Measurements from ENCODE around the gene MYADML2. TPM values are rescaled to one million over a fixed set of nuclear protein-coding genes. Genes with fewer than 3 reads are reported as not detected.

Gene MYADML2
- total RNA-seq, 2 donors from 2014 or later: 0.50 TPM; not detected in 1

GRCh38 chr17:81930142-81931125, 16.6 kb downstream of the MYADML2 start:
- intact Hi-C loops (cut with DNase I): no loop called here
- DNase-seq (no peak), ATAC-seq (no peak)

DNA sequence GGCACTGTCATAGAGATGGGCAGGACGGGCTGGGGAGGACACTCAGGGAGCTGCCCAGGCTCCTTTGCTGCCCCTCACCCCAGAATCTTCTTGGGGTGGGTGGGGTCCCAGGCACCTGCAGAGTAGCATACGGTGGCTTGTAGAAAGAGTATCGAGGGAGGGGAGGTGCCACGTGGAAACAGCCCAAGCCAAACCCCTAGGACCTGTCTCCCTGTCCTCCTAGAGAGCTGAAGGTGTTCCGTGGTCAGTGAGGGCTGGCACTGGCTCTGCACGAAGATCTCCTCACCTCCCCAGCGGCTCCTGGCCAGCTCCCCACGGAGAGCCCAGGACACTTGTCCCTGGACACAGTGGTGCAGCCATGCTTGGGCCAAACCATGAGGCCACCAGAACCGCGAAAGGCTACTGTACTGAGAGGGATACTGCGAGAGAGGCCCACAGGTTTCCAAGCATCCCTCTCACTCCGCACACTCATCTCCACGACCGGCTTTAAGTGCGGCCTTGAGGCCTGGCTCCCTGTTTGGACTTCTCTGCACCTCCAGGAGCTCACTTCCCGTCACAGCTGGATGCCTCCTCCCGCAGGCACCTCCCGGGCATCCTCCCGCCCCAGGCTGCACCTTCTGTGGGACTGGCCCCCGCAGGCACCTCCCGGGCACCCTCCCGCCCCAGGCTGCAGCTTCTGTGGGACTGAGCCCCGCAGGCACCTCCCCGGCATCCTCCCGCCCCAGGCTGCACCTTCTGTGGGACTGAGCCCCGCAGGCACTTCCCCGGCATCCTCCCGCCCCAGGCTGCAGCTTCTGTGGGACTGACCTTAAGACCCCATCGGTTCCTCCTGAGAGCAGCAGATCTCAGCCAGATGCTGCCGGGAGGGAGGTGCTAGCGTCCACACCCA, 17.5 kb downstream of the MYADML2 start:
- DNase-seq: no peak
- ATAC-seq: no peak
- intact Hi-C loops (cut with DNase I): no loop called here

- ATAC-seq (no peak), DNase-seq (peak; percentile 20)
- intact Hi-C loops (cut with DNase I): no loop called here
Observed at GRCh38 chr17:81928544-81929252, 18.3 kb downstream of the MYADML2 start.

- peak; percentile 61 to 76 for ATAC-seq
- peak; percentile 93 for DNase-seq
- intact Hi-C loops (cut with DNase I): no loop called here
Observed at GRCh38 chr17:81927653-81928543, 19.1 kb downstream of the MYADML2 start, which contains the start of gene MAFG. MAFG (minus strand) TSS chr17:81927735; CDS start chr17:81923185, 4,550 bp downstream.

DNA sequence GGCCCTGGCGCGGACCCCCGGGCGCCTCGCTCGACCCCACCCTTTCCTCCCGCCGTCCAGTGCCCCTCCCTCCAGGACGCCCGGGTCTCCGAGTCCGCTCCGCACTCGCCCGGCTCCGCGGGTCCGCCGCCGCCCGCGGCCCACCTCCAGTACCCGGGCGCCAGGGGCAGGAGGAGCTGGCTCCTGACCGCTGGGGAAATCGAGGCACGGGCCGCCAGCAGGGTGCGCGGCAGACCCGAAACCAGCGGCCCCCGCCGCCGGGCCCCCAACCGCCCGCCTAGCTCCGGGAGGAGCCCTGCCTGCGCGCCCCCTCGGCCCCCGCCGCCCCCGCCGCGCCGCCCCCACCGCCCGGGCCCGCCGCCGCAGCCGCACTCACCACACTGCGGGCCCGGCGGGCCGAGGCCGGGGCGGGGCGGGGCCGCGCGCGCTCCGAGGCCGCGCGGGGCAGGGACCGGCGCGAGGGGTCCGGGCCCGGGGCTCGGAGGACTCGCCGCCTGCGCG, 19.8 kb downstream of the MYADML2 start:
- intact Hi-C loops (cut with DNase I): no loop called here
- ATAC-seq (peak; percentile 0 to 3), DNase-seq (no peak)

- ATAC-seq (peak; percentile 51 to 58), DNase-seq (peak; percentile 87)
- intact Hi-C loops (cut with DNase I): no loop called here
Observed at GRCh38 chr17:81926451-81927151, 20.4 kb downstream of the MYADML2 start.

GRCh38 chr17:81925860-81926450, 21.1 kb downstream of the MYADML2 start:
- ATAC-seq: no peak
- DNase-seq: no peak
- intact Hi-C loops (cut with DNase I): no loop called here

GRCh38 chr17:81924557-81925532, 22.2 kb downstream of the MYADML2 start:
- ATAC-seq: no peak
- DNase-seq: no peak
- intact Hi-C loops (cut with DNase I): no loop called here

- DNase-seq: peak; percentile 80
- ATAC-seq: peak; percentile 19 to 52
- intact Hi-C loops (cut with DNase I): no loop called here
Observed at GRCh38 chr17:81923302-81924260, 23.5 kb downstream of the MYADML2 start.

- ATAC-seq: no peak
- intact Hi-C loops (cut with DNase I): no loop called here
- DNase-seq: no peak
Observed at GRCh38 chr17:81922566-81923301, 24.3 kb downstream of the MYADML2 start.

GRCh38 chr17:81921996-81922565, 25.0 kb downstream of the MYADML2 start:
- intact Hi-C loops (cut with DNase I): no loop called here
- ATAC-seq: no peak
- no peak for DNase-seq

DNA sequence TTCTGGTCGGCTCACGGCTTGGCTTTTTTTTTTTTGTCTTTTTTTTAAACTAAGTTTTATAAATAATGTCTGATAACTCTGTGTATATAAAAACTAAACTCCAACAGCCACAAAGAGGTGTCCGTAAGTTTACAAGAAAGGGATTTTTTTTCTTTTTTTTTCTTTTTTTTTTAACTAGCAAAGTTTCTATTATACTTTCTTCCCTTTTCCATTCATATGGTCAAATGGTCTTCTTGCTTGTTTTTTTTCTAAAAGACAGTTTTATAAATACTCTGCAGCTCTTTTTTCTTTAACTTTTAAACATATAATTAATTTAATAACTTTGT, 25.5 kb downstream of the MYADML2 start:
- intact Hi-C loops (cut with DNase I): no loop called here
- no peak for DNase-seq
- no peak for ATAC-seq

GRCh38 chr17:81920612-81921536, 26.2 kb downstream of the MYADML2 start:
- DNase-seq (no peak), ATAC-seq (no peak)
- intact Hi-C loops (cut with DNase I): no loop called here
